Gastrocnemius medialis (tissue), 4 donors: ENCODE data around the gene CD19.

Source experiments
- POLR2A ChIP-seq, 2 donors: fragments of 450-650 bp; IDR thresholded peaks; one replicate each; pipeline ENCODE4 v1.6.1; 2017; ENCODE audit warnings: antibody characterized with exemption in 2 of 2, mild to moderate bottlenecking in 2 of 2, moderate library complexity in 2 of 2
- TF ChIP-seq, protein P1 (sequence below), 5 experiments: fragments of 450-650 bp in 3 of 5; fragments of 200-600 bp in 2 of 5; sonication (generic) in 2 of 5; IDR thresholded peaks in 4 of 5; conservative IDR thresholded peaks in 1 of 5; 1 replicate in 4 of 5; 2 replicates in 1 of 5; pipeline ENCODE4 v1.5.1; 2016 to 2019; ENCODE audit warnings: antibody characterized with exemption in 5 of 5, mild to moderate bottlenecking in 3 of 5, moderate library complexity in 3 of 5

DNA sequence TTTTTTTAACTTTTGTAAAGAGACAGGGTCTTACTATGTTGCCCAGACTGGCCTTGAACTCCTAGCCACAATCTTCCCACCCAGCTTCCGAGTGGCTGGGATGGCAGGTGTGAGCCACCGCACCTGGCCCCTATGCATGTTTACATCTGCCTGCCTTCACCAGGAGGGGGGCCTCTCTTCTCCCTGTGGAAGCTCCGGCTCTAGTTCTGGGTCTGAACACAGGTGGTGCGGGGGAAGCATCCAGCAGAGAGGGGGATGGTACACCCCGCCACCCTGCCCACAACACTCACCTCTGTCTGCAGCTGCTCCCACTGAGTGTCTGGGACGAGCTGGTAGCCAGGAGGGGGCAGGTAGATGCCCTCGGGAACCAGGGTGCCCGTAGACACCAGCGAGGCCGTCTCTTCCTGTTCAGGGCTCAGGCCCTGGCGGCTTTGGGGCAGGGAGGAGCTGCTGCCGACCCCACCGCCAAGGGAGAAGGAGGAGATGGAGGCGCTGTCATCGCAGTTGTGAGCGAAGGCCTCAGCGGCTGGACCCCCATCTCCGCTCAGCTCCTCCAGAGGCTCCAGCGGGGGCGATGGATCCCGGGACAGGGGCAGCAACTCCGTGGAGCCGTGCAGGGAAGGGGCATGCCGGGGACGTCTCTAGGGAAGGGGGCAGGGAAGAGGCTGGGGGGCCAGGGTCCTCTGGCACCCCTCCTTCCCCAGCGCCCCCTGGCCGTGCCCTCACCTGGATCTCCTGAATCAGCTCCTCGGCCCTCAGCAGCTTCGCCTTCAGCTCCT, 17.6 kb upstream of the CD19 start:
- TF ChIP-seq, protein P1, sequence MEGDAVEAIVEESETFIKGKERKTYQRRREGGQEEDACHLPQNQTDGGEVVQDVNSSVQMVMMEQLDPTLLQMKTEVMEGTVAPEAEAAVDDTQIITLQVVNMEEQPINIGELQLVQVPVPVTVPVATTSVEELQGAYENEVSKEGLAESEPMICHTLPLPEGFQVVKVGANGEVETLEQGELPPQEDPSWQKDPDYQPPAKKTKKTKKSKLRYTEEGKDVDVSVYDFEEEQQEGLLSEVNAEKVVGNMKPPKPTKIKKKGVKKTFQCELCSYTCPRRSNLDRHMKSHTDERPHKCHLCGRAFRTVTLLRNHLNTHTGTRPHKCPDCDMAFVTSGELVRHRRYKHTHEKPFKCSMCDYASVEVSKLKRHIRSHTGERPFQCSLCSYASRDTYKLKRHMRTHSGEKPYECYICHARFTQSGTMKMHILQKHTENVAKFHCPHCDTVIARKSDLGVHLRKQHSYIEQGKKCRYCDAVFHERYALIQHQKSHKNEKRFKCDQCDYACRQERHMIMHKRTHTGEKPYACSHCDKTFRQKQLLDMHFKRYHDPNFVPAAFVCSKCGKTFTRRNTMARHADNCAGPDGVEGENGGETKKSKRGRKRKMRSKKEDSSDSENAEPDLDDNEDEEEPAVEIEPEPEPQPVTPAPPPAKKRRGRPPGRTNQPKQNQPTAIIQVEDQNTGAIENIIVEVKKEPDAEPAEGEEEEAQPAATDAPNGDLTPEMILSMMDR (IDR thresholded peaks at IDR 0.05 in 4 of 5, conservative IDR thresholded peaks at IDR 0.05 in 1 of 5), result no peak
- no peak for TF ChIP-seq POLR2A (IDR thresholded peaks at IDR 0.05)
